IPS DF 6.9 (cell line): ENCODE measurements around the gene PSENEN.

ENCODE experiments used
- DNase-seq: peaks from one replicate; pipeline ENCODE4 v3.0.0-alpha.2; 2013; ENCODE audit warnings: low read depth, low spot score
- H3K27ac ChIP-seq: one replicate; pipeline ENCODE4 v1.5.1; 2013; ENCODE audit warnings: low read length, control low read depth
- H3K27me3 ChIP-seq: 2 replicates; pipeline ENCODE4 v1.6.1; 2013; ENCODE audit warnings: mild to moderate bottlenecking, low read length; ENCODE audit not compliant: control insufficient read depth, insufficient read depth
- H3K36me3 ChIP-seq: 2 replicates; pipeline ENCODE4 v1.6.1; 2013; ENCODE audit warnings: low read length; ENCODE audit not compliant: control insufficient read depth, insufficient read depth
- H3K4me1 ChIP-seq: 2 replicates; pipeline ENCODE4 v1.6.1; 2013; ENCODE audit warnings: low read length; ENCODE audit not compliant: control insufficient read depth, insufficient read depth
- H3K4me3 ChIP-seq: 2 replicates; pipeline ENCODE4 v1.5.1; 2013; ENCODE audit warnings: mild to moderate bottlenecking, low read length
- H3K9me3 ChIP-seq: 2 replicates; pipeline ENCODE4 v1.6.1; 2013; ENCODE audit warnings: low read length, inconsistent platforms; ENCODE audit not compliant: control insufficient read depth, insufficient read depth
- WGBS: extraction: QIAGEN DNeasy Blood & Tissue Kit; methylation state at CpG from one replicate; pipeline ENCODE4 v1.1.7; 2013; ENCODE audit warnings: mixed read lengths, missing lambda C conversion rate; ENCODE audit not compliant: insufficient read length, insufficient coverage; 5-methylcytosine and 5-hydroxymethylcytosine counted together

Gene PSENEN

GRCh38 chr19:35745328-35746086, at the start of gene PSENEN, which contains the start of gene U2AF1L4:
Gene PSENEN (plus strand): TSS chr19:35745651. CDS start chr19:35745931, 280 bp downstream.
Gene U2AF1L4 (minus strand): TSS chr19:35745418. CDS start chr19:35745391, 27 bp downstream.
- WGBS = no CpG with 5 or more reads among the region's 40 CpGs
- no peaks in the 10 kb centered on the region for H3K27me3 ChIP-seq
- H3K27ac ChIP-seq = no peak within 1 kb of the TSS
- peak within 1 kb of the TSS; percentile 69; the same call in 1 of the 2 replicates for H3K4me3 ChIP-seq
- H3K4me1 ChIP-seq = no peaks in the 10 kb centered on the region
- no peaks in the 10 kb centered on the region for H3K36me3 ChIP-seq
- H3K9me3 ChIP-seq = no peaks in the 10 kb centered on the region
- peak; percentile 96 for DNase-seq

- Histone ChIP-seq H3K9me3 (no peaks in the 10 kb centered on the region), H3K4me1 (no peaks in the 10 kb centered on the region), H3K27me3 (no peaks in the 10 kb centered on the region), H3K36me3 (no peaks in the 10 kb centered on the region), H3K4me3 (no peak overlapping the region), H3K27ac (no peak overlapping the region)
- no peak for DNase-seq
- WGBS = no CpG with 5 or more reads among the region's 2 CpGs
Measured at GRCh38 chr19:35695895-35696422, 49.5 kb upstream of the PSENEN start.

- no peak overlapping the region for H3K27ac ChIP-seq
- no peak for DNase-seq
- no CpG with 5 or more reads among the region's 4 CpGs for WGBS
Measured at GRCh38 chr19:35696835-35697234, 48.6 kb upstream of the PSENEN start.

GRCh38 chr19:35702223-35703012, 43.0 kb upstream of the PSENEN start:
- H3K27me3 ChIP-seq = no peaks in the 10 kb centered on the region; the same call in 1 of the 2 replicates
- H3K9me3 ChIP-seq = no peaks in the 10 kb centered on the region
- no peaks in the 10 kb centered on the region for H3K4me1 ChIP-seq
- no peak overlapping the region for H3K27ac ChIP-seq
- no peaks in the 10 kb centered on the region for H3K36me3 ChIP-seq
- peak overlapping the region; percentile 54; the same call in 1 of the 2 replicates for H3K4me3 ChIP-seq
- WGBS = no CpG with 5 or more reads among the region's 50 CpGs
- DNase-seq = peak; percentile 99

More at GRCh38 chr19:35696835-35697234, 48.6 kb upstream of the PSENEN start:
- Histone ChIP-seq H3K4me1 (no peaks in the 10 kb centered on the region), H3K4me3 (no peak overlapping the region), H3K27me3 (no peaks in the 10 kb centered on the region), H3K36me3 (no peaks in the 10 kb centered on the region), H3K9me3 (no peaks in the 10 kb centered on the region)

- DNase-seq = no peak
- H3K27ac ChIP-seq = no peak overlapping the region
- H3K27me3 ChIP-seq = no peaks in the 10 kb centered on the region; the same call in 1 of the 2 replicates
- H3K4me1 ChIP-seq = no peaks in the 10 kb centered on the region
- no peaks in the 10 kb centered on the region for H3K36me3 ChIP-seq
- H3K9me3 ChIP-seq = no peaks in the 10 kb centered on the region
- WGBS = no CpG with 5 or more reads among the region's 9 CpGs
- H3K4me3 ChIP-seq = no peak overlapping the region
Measured at GRCh38 chr19:35703343-35703742, 42.1 kb upstream of the PSENEN start.

GRCh38 chr19:35704218-35704617, 41.2 kb upstream of the PSENEN start, which contains the start of gene ZBTB32:
Gene ZBTB32 (plus strand): TSS chr19:35704558. CDS start chr19:35714627, 10,069 bp downstream.
- Histone ChIP-seq H3K4me1 (no peaks in the 10 kb centered on the region), H3K27ac (no peak within 1 kb of the TSS), H3K27me3 (no peaks in the 10 kb centered on the region; the same call in 1 of the 2 replicates), H3K36me3 (no peaks in the 10 kb centered on the region), H3K9me3 (no peaks in the 10 kb centered on the region), H3K4me3 (no peak within 1 kb of the TSS)
- WGBS = no CpG with 5 or more reads among the region's 24 CpGs
- DNase-seq = no peak

GRCh38 chr19:35708391-35708790, 37.1 kb upstream of the PSENEN start:
- no peak for DNase-seq
- H3K27me3 ChIP-seq = no peaks in the 10 kb centered on the region; the same call in 1 of the 2 replicates
- WGBS = no CpG with 5 or more reads among the region's 1 CpG

GRCh38 chr19:35710784-35711723, 34.4 kb upstream of the PSENEN start:
- Histone ChIP-seq H3K36me3 (no peaks in the 10 kb centered on the region), H3K9me3 (no peaks in the 10 kb centered on the region), H3K27me3 (no peaks in the 10 kb centered on the region), H3K27ac (no peak overlapping the region), H3K4me1 (peaks cover 8% of the 10 kb centered on the region), H3K4me3 (no peak overlapping the region)
- no peak for DNase-seq
- WGBS = no CpG with 5 or more reads among the region's 13 CpGs

More at GRCh38 chr19:35708391-35708790, 37.1 kb upstream of the PSENEN start:
- Histone ChIP-seq H3K36me3 (no peaks in the 10 kb centered on the region), H3K9me3 (no peaks in the 10 kb centered on the region), H3K27ac (no peak overlapping the region), H3K4me3 (no peak overlapping the region), H3K4me1 (no peaks in the 10 kb centered on the region)

- Histone ChIP-seq H3K4me1 (peaks cover 8% of the 10 kb centered on the region), H3K27ac (no peak overlapping the region), H3K9me3 (no peaks in the 10 kb centered on the region), H3K4me3 (no peak overlapping the region), H3K36me3 (no peaks in the 10 kb centered on the region), H3K27me3 (no peaks in the 10 kb centered on the region)
- no CpG with 5 or more reads among the region's 11 CpGs for WGBS
- DNase-seq = no peak
Measured at GRCh38 chr19:35712567-35713505, 32.6 kb upstream of the PSENEN start.
